Stimulated activated naive CD8-positive, alpha-beta T cell treated with anti-CD3 and anti-CD28 coated beads, Interleukin-15, amount 100 ng/mL, for 72 hours (primary cell): ENCODE data around the gene THSD4.
A peak's percentile ranks its signal among the peaks of the same experiment; 100 is the strongest.
"Not testable (repeated sequence)": the region's sequence is repeated elsewhere in the genome, so short reads cannot be mapped to it uniquely, and the experiment has no call there.

Experiments
- ATAC-seq: fragments of 150-1000 bp; cut with Tn5 transposase; 2 replicates; pipeline ENCODE4 v1.10.0; 2021; ENCODE audit warnings: mild to moderate bottlenecking, moderate library complexity
- DNase-seq, 2 donors: peaks; one replicate each; pipeline ENCODE4 v3.0.0; 2021 to 2022
- H3K27ac Mint-ChIP-seq, 2 donors: one replicate each; pipeline ENCODE4 v1.8.0; 2022; ENCODE audit warnings: mild to moderate bottlenecking in 2 of 2, mixed read lengths in 2 of 2, moderate library complexity in 2 of 2
- H3K27me3 Mint-ChIP-seq: one replicate; pipeline ENCODE4 v1.8.0; 2022; ENCODE audit warnings: mixed read lengths
- H3K4me1 Mint-ChIP-seq: one replicate; pipeline ENCODE4 v1.8.0; 2022; ENCODE audit warnings: mild to moderate bottlenecking, mixed read lengths
- H3K4me3 Mint-ChIP-seq, 2 donors: one replicate each; pipeline ENCODE4 v1.8.0; 2022; ENCODE audit warnings: mild to moderate bottlenecking in 2 of 2, mixed read lengths in 2 of 2, moderate library complexity in 1 of 2
- H3K9me3 Mint-ChIP-seq, 2 donors: one replicate each; pipeline ENCODE4 v1.8.0; 2022; ENCODE audit warnings: mixed read lengths in 2 of 2

Gene THSD4

DNA sequence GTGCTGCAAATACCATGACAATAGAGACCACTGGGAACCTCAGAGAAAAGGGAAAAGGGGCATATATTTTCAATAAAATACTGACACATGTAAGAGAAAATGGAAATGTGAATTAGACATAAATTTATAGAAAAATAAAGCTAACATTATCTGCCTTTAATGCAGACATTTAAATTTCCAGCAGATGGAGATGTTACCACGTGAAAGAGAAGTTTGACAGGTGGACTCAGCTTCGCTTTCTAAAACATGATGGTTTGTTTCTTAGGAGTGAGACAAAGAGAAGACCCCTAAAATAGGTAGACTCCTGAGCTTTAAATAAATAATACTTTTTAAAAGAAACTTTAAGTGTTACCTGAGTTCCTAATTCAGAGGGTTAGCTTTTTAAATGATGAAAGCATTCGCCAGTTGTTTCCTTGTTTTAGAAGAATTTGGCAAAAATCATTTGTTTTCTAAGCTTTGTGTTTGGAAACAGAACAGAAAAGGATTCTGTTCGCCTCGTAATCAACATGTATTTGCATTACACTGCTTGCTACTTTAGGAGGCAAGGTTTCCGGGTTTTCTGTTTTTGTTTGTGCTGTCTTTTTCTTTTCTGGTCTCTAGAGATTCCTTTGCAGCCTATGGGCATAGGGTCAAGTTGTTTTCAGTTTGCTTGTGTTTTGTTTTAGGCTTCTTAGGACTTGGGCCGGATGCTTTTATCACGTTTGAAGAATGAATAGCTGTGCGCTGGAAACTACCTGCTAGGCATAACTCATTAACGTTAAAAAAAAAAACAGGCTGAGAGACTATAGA lies 271.4 kb downstream of the THSD4 start:
- Mint-ChIP-seq H3K27me3 (peaks cover 37% of the 10 kb centered on the region), H3K4me1 (no peaks in the 10 kb centered on the region), H3K4me3 (no peak overlapping the region), H3K27ac (peak overlapping the region in 1 of 2 donors; percentile 36), H3K9me3 (peaks cover 5 to 7% of the 10 kb centered on the region in 2 donors)
- no peak for DNase-seq
- no peak for ATAC-seq

DNA sequence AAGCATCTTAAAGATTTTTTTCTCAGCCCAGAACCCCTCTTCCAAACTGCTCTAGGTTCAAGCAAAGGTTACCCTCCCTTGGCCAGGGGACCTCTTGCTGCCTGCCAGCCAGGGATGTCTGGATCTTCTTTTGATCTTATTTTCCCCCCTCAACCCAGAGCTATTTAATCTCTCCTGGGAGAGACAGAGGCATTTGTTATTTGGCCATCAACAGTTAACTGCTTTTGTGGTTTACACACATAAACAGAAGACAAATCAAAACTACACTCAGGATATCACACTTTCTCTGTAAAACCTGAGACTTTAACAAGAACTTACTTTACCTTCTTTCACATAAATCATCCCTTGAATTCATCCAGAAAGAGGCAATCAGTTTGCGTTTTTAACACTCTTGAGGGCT lies 272.5 kb downstream of the THSD4 start:
- no peak for ATAC-seq
- Mint-ChIP-seq H3K4me1 (no peaks in the 10 kb centered on the region), H3K27ac (no peak overlapping the region), H3K4me3 (no peak overlapping the region), H3K27me3 (peaks cover 43% of the 10 kb centered on the region), H3K9me3 (peaks cover 5 to 7% of the 10 kb centered on the region in 2 donors)
- DNase-seq: no peak

DNA sequence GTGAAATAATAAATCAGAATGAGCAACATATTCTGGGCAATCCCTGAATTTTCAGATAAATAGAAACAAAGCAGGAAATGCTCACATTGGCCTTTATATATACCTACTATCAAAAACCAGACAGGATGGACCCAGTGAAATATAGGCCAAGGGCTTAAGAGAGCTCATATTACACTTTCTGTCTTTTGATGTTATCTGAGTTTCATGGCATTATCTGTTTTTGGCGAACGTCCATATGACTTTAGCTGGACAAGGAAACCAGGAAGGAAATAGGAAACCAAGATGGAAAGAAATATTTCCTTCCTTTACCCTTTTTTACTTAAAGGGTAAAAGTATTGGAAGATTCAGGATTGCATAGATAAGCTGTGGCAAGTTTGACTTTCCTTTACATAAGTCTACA lies 274.8 kb downstream of the THSD4 start:
- peaks cover 46% of the 10 kb centered on the region for H3K27me3 Mint-ChIP-seq
- no peak for ATAC-seq

DNA sequence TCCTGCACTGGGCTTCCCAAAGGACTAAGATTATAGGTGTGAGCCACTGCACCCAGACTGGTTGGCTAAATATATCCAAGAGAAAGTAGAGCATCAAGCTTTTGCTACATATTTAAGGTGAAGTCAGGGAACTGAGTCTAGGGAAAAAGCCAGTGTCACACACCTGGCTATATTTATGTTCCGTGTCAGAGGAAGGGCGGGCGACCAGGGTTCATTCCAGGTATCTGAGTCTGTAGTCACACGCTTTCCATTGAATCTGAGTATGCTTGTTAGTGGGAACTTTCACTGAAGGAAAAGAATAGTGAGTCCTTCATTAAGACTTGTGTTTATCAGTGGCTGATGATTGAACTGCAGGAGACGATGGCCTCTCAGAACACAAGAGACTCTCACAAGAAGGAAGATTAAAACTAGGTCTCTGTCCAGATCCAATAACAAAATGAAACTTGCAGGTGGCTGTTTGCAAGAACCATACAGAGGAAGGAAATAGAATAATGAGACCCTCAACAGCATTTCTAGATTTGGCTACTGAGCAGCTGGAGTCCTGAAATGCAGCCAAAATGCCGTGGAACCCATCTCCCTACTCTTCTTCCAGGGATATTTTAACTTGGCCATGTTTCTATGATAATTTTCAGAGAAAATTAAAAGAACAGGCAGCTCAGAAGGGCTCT lies 276.3 kb downstream of the THSD4 start:
- DNase-seq: no peak
- Mint-ChIP-seq H3K9me3 (peaks cover 5 to 7% of the 10 kb centered on the region in 2 donors), H3K4me3 (no peak overlapping the region), H3K27ac (no peak overlapping the region), H3K27me3 (peaks cover 37% of the 10 kb centered on the region), H3K4me1 (no peaks in the 10 kb centered on the region)
- ATAC-seq: no peak

More for the DNA sequence above, 274.8 kb downstream of the THSD4 start:
- Mint-ChIP-seq H3K4me3 (no peak overlapping the region), H3K27ac (no peak overlapping the region), H3K4me1 (no peaks in the 10 kb centered on the region), H3K9me3 (peaks cover 5 to 7% of the 10 kb centered on the region in 2 donors)
- DNase-seq: no peak

DNA sequence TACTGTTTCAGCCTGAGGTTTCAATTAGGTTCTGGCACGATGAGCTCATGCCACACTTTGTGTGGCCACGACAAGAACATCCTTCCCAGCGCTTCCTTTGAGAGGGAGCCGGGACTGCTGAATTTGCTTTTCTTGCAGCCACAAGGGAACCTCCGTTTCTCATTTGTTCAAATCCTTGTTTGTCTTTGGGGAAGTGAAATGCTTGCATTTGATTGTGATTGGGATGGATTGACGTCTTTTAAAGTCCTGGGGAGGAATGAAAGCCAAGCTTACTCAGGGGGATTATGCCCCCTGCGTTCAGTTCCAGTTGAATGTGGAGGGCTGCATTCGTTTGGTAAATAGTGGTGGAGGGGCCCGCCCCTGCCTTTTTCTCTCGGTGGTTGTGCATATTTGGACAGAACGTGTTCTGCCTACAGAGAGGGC lies 277.6 kb downstream of the THSD4 start:
- Mint-ChIP-seq H3K27me3 (peaks cover 29% of the 10 kb centered on the region), H3K27ac (no peak overlapping the region), H3K9me3 (peaks cover 5 to 7% of the 10 kb centered on the region in 2 donors), H3K4me3 (no peak overlapping the region), H3K4me1 (no peaks in the 10 kb centered on the region)
- ATAC-seq (no peak), DNase-seq (no peak)

DNA sequence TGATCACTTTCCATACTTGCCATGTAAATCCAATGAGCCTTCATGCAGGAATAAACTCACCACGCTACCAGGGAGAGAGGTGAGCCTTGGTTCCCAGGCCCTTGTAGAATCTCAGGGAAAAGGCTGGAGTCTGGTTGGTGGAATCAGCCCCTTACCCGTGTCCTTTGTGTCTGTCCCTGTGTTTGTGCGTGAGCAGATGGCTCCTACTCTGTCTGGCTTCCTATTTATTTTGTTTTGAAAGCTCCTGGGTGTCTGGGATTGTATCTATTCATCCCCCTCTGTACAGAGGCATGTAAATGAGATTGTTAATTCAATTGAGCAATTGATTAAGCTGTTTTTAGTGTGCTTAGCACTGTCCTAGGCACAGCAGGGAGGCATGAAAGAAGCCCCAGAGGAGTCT lies 278.1 kb downstream of the THSD4 start:
- Mint-ChIP-seq H3K9me3 (peaks cover 5 to 7% of the 10 kb centered on the region in 2 donors), H3K27ac (no peak overlapping the region), H3K4me3 (no peak overlapping the region), H3K4me1 (no peaks in the 10 kb centered on the region), H3K27me3 (peaks cover 28% of the 10 kb centered on the region)
- ATAC-seq: no peak
- DNase-seq: no peak

DNA sequence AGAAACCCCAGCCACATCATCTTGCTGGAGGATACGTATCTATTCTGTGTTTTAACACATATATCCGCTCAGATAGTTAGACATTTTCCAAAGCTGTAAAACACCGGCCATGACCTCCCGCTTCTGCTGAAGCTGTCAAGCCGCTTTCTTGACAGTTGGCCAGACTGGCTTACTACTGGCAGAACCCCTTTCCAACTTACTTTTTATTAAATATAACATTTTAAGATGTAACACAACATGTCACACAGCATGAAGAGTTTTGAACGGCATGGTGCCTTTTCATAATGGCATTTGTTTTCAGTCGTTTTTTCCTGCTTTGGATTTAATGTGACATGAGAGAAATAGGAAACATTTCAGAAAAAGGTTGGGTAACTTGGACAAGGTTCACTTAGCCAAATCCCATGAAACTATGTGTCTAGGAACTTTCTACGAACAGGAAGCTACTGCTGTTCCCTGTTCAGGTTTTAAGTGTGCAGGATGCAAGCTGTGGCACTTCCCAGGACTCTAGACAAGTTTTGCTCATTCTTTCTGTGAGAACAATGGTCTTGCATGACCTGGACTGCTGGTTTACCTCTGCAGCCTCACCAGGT lies 281.4 kb downstream of the THSD4 start:
- ATAC-seq: no peak
- Mint-ChIP-seq H3K27me3 (peaks cover 17% of the 10 kb centered on the region), H3K4me3 (no peak overlapping the region), H3K9me3 (no peaks in the 10 kb centered on the region), H3K4me1 (no peaks in the 10 kb centered on the region), H3K27ac (no peak overlapping the region)
- DNase-seq: no peak

DNA sequence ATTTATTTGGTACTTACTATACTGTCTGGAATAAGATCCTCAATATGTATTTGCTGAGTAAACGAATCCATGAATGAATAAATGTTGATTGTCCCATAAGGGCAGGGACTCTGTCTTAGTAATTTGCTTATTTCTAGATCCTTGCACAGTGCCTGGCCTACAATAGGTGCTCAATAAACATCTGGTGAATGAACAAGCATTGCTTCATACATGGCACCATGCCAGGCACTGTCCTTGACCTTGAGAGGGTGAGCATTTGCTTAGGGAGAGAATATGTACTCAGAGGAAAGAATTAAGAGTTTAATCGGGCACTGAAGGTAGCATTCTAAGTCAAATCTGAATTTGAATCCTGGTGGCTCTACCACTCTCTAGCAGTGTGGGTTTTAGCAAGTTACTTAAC lies 282.1 kb downstream of the THSD4 start:
- no peak for ATAC-seq
- no peak for DNase-seq
- H3K9me3 Mint-ChIP-seq: no peaks in the 10 kb centered on the region
- peaks cover 14% of the 10 kb centered on the region for H3K27me3 Mint-ChIP-seq
- no peaks in the 10 kb centered on the region for H3K4me1 Mint-ChIP-seq
- no peak overlapping the region for H3K4me3 Mint-ChIP-seq
- no peak overlapping the region for H3K27ac Mint-ChIP-seq

DNA sequence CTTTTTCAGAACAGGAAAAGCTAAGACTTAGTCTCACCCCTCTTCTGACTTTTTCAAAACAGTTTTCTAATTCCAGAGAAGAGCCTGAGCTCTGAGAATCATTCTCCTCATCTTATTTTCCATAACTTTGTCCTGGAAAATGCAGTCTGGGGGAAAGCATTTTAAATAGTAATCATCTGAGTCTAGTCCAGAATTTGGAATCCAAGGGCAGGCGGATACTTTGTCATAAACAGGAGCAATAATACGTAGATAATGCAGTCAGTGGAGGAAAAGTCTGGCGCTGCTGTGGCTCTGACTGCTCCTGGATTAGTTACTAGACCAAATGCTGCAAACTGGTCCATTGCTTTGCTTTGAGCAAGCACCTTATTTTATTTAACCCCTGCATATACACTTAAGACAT lies 285.0 kb downstream of the THSD4 start:
- Mint-ChIP-seq H3K9me3 (no peaks in the 10 kb centered on the region), H3K4me1 (no peaks in the 10 kb centered on the region), H3K27me3 (peaks cover 7% of the 10 kb centered on the region), H3K27ac (no peak overlapping the region), H3K4me3 (no peak overlapping the region)
- no peak for DNase-seq
- no peak for ATAC-seq

DNA sequence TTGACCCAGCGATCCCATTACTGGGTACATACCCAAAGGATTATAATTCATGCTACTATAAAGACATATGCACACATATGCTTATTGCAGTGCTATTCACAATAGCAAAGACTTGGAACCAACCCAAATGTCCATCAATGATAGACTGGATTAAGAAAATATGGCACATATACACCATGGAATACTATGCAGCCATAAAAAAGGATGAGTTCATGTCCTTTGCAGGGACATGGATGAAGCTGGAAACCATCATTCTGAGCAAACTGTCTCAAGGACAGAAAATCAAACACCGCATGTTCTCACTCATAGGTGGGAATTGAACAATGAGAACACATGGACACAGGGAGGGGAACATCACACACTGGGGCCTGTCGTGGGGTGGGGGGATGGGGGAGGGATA lies 286.5 kb downstream of the THSD4 start:
- not testable (repeated sequence) for H3K4me1 Mint-ChIP-seq, H3K9me3 Mint-ChIP-seq, ATAC-seq, H3K27ac Mint-ChIP-seq, H3K4me3 Mint-ChIP-seq, DNase-seq
- peaks cover 14% of the 10 kb centered on the region for H3K27me3 Mint-ChIP-seq

DNA sequence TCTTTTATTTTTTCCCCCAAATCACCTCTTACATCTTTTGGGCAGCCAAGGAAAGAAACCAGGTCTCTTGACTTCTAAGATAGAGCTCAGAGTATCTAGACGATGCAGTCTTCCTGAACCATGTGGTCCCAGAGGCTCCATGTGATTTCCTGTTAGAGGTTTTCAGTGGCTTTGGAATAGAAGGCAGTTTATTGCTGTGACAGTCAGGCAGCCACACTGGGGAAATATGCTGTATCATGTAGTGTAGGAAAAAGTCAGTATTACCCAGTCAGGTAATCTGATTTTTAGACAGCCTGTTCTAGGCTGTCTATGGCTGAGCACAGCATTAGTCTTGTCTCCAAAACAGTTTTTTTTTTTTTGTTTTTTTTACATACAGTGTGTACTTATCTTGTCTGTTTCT lies 294.3 kb downstream of the THSD4 start:
- no peak for DNase-seq
- H3K4me1 Mint-ChIP-seq: no peaks in the 10 kb centered on the region

DNA sequence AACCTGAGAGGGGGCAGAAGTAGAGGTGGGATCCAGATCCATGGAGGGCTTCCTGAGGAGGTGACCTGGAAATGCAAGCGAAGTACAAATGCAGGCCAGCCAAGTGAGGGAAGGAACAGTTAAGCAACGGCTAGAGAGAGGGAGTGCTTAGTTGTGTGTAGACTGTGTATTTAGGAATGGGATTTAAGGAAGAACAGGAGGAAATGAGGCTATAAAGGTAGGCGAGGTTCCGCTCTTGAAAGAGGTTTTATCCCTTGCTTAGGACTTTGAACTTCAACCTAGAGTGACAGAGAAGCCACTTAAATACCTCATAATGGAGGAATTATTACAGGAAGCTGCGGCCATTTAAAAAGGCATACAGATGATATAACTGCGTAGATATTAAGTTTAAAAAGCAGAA lies 295.1 kb downstream of the THSD4 start:
- Mint-ChIP-seq H3K27me3 (peaks cover 29% of the 10 kb centered on the region), H3K4me1 (no peaks in the 10 kb centered on the region), H3K27ac (peak overlapping the region in 1 of 2 donors; percentile 21), H3K4me3 (no peak overlapping the region), H3K9me3 (no peaks in the 10 kb centered on the region)
- ATAC-seq: no peak
- DNase-seq: no peak

More for the DNA sequence above, 294.3 kb downstream of the THSD4 start:
- Mint-ChIP-seq H3K27me3 (peaks cover 29% of the 10 kb centered on the region), H3K27ac (no peak overlapping the region), H3K4me3 (no peak overlapping the region), H3K9me3 (no peaks in the 10 kb centered on the region)
- no peak for ATAC-seq

DNA sequence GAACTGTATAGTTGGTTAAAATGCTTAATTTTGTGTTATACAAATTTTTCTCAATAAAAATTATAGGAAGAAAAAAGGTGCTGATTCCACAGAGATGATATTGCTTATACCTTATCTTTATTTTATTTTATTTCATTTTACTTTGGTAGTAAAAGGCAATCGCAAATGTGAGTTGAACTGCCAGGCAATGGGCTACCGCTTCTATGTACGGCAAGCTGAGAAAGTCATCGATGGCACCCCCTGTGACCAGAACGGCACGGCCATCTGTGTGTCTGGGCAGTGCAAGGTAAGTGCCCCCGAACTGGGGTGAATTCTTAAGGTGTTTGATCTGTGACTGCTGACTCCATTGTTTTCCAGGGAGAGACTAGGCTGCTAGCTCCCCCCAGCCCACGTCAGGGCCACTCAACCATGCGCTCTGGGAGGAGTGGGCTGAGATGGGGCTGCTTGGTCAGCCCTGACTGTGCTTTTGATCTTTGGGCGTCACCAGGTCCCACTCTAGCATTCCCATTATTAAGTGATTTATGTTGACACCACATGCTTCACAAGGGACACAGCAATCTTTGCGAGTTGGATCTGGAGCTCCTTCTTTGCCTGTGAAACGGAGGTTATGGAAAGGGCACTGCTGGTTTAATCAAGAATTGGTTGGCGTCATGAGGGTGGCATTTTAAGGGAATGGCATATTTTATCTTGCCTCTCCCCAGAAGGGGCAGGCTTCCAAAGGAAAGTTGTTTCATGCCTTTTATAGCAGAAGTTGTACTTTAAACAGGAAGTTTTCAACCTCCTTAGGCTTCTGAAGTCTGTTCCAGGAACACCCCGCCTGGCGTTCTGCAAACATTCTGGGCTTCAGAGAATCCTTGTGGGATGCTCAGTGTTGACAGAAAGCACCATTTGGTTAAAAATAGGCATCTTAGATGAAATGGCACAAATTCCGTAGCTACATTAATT lies 296.5 kb downstream of the THSD4 start:
- no peaks in the 10 kb centered on the region for H3K4me1 Mint-ChIP-seq
- no peaks in the 10 kb centered on the region for H3K9me3 Mint-ChIP-seq
- H3K27ac Mint-ChIP-seq: no peak overlapping the region
- H3K4me3 Mint-ChIP-seq: no peak overlapping the region
- peaks cover 21% of the 10 kb centered on the region for H3K27me3 Mint-ChIP-seq
- ATAC-seq (no peak), DNase-seq (no peak)

DNA sequence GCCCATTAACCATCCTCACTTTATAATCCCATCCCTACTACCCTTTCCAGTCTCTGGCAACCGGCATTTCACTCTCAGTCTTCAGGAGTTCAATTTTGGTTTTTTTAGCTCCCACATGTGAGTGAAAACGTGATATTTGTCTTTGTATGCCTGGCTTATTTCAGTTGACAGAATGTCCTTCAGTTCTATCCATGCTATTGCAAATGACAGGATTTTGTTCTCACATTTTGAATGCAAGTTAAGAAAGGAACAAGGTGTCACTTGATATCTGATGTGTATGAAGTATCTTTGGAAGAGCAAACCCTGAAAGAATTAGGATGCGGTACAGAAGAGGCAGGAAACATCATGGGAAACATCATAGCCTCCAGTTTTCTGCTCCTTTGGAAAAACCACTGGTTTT lies 298.1 kb downstream of the THSD4 start:
- no peaks in the 10 kb centered on the region for H3K9me3 Mint-ChIP-seq
- DNase-seq: no peak
- peaks cover 13% of the 10 kb centered on the region for H3K27me3 Mint-ChIP-seq
- no peak overlapping the region for H3K27ac Mint-ChIP-seq
- no peak for ATAC-seq
- H3K4me1 Mint-ChIP-seq: no peaks in the 10 kb centered on the region
- no peak overlapping the region for H3K4me3 Mint-ChIP-seq

DNA sequence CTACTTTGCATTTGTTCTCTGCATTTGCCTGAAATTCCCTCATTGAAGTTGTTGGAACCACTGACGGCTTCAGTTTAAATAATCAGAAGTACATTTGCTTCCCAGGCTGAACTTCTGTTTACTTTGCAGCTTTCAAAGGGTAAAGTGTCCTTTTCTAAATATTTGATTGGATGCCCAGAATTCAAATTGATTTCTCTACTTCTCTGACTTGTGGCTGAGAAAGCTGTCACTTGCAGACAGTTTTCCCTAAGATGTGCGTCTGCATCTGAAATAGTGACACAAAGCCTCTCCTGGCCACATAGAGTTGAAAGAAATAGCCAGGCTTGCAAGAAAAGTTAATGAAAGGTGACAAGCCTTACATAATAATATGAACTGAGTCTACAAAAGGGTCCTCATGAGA lies 299.6 kb downstream of the THSD4 start:
- no peak for DNase-seq
- no peak overlapping the region for H3K4me3 Mint-ChIP-seq
- no peaks in the 10 kb centered on the region for H3K4me1 Mint-ChIP-seq
- H3K27me3 Mint-ChIP-seq: peaks cover 8% of the 10 kb centered on the region
- no peak overlapping the region for H3K27ac Mint-ChIP-seq
- no peak for ATAC-seq
- H3K9me3 Mint-ChIP-seq: no peaks in the 10 kb centered on the region
